Prostate gland (tissue), 2 donors: ENCODE measurements around the gene KIAA0513. TPM values are rescaled to one million over a fixed set of nuclear protein-coding genes. Genes with fewer than 3 reads are reported as not detected.

Experiments used
- DNase-seq: peaks from one replicate; pipeline ENCODE4 v3.0.0-alpha.2; 2019; ENCODE audit warnings: low spot score
- H3K27ac ChIP-seq, 2 donors: fragments of 200-600 bp; sonication (generic); 2 replicates each; pipeline ENCODE4 v1.5.1; 2017 to 2019
- H3K27me3 ChIP-seq: fragments of 200-600 bp; sonication (generic); replicated peaks from 2 replicates; pipeline ENCODE4 v1.5.1; 2019; ENCODE audit not compliant: insufficient read depth
- H3K36me3 ChIP-seq, 2 donors: fragments of 200-600 bp; sonication (generic); 1 replicate in 1 of 2; 2 replicates in 1 of 2; pipeline versions ENCODE4 v1.5.1 to v1.8.1; 2017 to 2019
- H3K4me1 ChIP-seq: fragments of 200-600 bp; sonication (generic); replicated peaks from 2 replicates; pipeline ENCODE4 v1.5.1; 2019
- H3K4me3 ChIP-seq, 2 donors: fragments of 200-600 bp; sonication (generic); 2 replicates each; pipeline ENCODE4 v1.5.1; 2017 to 2019
- H3K9me3 ChIP-seq: fragments of 200-600 bp; sonication (generic); 2 replicates; pipeline ENCODE4 v1.5.1; 2017
- POLR2A ChIP-seq: fragments of 450-650 bp; IDR thresholded peaks from one replicate; pipeline ENCODE4 v1.6.1; 2016; ENCODE audit warnings: antibody characterized with exemption, mild to moderate bottlenecking
- POLR2AphosphoS5 ChIP-seq: sonication (generic); formaldehyde crosslinking; IDR thresholded peaks from one replicate; pipeline ENCODE4 v1.6.1; 2017; ENCODE audit warnings: antibody characterized with exemption
- WGBS: methylation state at CpG from one replicate; pipeline ENCODE4 v1.1.5; 2018; 5-methylcytosine and 5-hydroxymethylcytosine counted together
- intact Hi-C: fragments of 100-400 bp; cut with DNase I; formaldehyde crosslinking; loops from one replicate; pipeline ENCODE4 v1.14.2; 2022
- total RNA-seq, 2 donors: library from RNA; depleted of rRNA; stranded (reverse); fragments of >200 nt; gene quantifications; one replicate each; pipeline ENCODE4 v1.1.0, GENCODE V29; 2016
- TF ChIP-seq, protein P1 (sequence below), 4 experiments: fragments of 200-600 bp in 2 of 4; fragments of 450-650 bp in 2 of 4; sonication (generic) in 2 of 4; IDR thresholded peaks; 1 replicate in 3 of 4; 2 replicates in 1 of 4; pipeline ENCODE4 v1.5.1; 2016 to 2019; ENCODE audit warnings: antibody characterized with exemption in 4 of 4, mild to moderate bottlenecking in 2 of 4, moderate library complexity in 2 of 4

KIAA0513 gene
- total RNA-seq, 2 donors from 2014 or later = 14.4 to 29.4 TPM

DNA sequence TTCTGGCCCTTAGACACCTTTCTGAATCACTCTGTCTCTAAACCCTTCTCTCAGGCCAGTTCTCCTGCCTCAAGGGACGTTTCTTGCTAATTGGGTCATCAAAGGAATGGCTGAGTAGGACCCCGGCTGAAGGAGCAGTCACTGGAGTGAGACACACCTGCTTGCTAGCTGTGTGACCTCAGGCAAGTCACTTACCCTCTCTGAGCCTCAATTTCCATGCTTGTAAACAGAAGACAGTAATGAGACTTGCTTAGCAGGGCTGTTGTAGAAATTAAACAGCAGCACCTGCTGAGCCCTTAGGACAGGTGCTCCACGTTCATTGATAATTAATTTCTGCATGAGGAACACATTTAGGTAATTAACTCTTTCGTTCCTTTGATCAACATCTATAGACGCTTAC is 77.9 kb downstream of the KIAA0513 start:
- Histone ChIP-seq H3K27me3 (no peaks in the 10 kb centered on the region), H3K4me1 (no peaks in the 10 kb centered on the region), H3K4me3 (no peak overlapping the region), H3K27ac (no peak overlapping the region), H3K9me3 (no peaks in the 10 kb centered on the region), H3K36me3 (no peaks in the 10 kb centered on the region)
- no peak for TF ChIP-seq POLR2A
- intact Hi-C loops = no loop called here
- no peak for DNase-seq
- WGBS = 78% methylated on average over 5 of the region's 5 CpGs

DNA sequence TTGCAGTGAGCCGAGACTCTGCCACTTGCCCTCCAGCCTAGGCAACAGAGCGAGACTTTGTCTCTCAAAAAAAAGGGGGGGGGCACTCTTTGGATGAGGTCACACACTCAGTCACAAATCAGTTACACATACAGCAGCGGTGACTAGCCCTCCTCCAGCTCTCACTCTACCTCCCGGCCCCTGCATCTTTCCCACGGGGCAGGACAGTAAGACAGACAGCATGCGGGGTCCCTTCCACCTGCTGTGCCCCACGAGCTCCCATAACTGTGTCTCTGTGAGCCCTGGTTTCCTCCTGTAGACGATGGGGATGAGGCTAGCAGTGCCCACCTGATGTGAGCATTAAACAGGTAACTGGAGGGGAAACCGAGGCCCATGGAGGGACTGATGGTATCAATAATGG is 79.5 kb downstream of the KIAA0513 start:
- WGBS = 84% methylated on average over 9 of the region's 9 CpGs
- no peaks in the 10 kb centered on the region for H3K27me3 ChIP-seq
- no peak for DNase-seq
- no peaks in the 10 kb centered on the region for H3K9me3 ChIP-seq
- TF ChIP-seq POLR2AphosphoS5 = no peak
- no peak overlapping the region for H3K27ac ChIP-seq
- no peak overlapping the region for H3K4me3 ChIP-seq
- H3K4me1 ChIP-seq = no peaks in the 10 kb centered on the region
- no peaks in the 10 kb centered on the region for H3K36me3 ChIP-seq
- intact Hi-C loops = no loop called here

DNA sequence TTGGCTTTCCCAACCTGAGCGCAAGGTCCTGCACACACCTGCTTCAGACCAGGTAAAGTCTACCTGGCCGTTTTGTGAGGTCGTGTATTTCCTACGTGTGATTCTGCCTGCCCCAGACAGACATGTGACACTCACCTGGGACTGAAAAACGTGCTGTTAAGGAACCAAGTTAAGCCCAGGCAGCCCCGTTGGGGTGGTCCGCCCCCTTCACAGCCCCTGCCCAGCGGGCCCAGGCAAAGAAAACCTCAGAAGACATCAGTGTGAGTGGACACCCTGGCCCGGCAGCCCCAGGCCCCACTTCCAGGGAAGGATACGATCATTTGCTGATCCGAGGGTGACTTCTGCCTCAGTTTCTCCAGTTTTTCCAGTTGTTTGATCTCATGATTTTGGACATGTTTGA is 79.9 kb downstream of the KIAA0513 start:
- no peak for DNase-seq
- no peak overlapping the region for H3K27ac ChIP-seq
- no peak overlapping the region for H3K4me3 ChIP-seq
- H3K36me3 ChIP-seq = no peaks in the 10 kb centered on the region
- no peaks in the 10 kb centered on the region for H3K9me3 ChIP-seq
- 84% methylated on average over 11 of the region's 11 CpGs for WGBS
- intact Hi-C loops = no loop called here
- H3K4me1 ChIP-seq = no peaks in the 10 kb centered on the region
- TF ChIP-seq, protein P1, sequence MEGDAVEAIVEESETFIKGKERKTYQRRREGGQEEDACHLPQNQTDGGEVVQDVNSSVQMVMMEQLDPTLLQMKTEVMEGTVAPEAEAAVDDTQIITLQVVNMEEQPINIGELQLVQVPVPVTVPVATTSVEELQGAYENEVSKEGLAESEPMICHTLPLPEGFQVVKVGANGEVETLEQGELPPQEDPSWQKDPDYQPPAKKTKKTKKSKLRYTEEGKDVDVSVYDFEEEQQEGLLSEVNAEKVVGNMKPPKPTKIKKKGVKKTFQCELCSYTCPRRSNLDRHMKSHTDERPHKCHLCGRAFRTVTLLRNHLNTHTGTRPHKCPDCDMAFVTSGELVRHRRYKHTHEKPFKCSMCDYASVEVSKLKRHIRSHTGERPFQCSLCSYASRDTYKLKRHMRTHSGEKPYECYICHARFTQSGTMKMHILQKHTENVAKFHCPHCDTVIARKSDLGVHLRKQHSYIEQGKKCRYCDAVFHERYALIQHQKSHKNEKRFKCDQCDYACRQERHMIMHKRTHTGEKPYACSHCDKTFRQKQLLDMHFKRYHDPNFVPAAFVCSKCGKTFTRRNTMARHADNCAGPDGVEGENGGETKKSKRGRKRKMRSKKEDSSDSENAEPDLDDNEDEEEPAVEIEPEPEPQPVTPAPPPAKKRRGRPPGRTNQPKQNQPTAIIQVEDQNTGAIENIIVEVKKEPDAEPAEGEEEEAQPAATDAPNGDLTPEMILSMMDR (IDR thresholded peaks at IDR 0.05) = no peak
- TF ChIP-seq POLR2AphosphoS5 = no peak
- no peak for TF ChIP-seq POLR2A
- no peaks in the 10 kb centered on the region for H3K27me3 ChIP-seq

DNA sequence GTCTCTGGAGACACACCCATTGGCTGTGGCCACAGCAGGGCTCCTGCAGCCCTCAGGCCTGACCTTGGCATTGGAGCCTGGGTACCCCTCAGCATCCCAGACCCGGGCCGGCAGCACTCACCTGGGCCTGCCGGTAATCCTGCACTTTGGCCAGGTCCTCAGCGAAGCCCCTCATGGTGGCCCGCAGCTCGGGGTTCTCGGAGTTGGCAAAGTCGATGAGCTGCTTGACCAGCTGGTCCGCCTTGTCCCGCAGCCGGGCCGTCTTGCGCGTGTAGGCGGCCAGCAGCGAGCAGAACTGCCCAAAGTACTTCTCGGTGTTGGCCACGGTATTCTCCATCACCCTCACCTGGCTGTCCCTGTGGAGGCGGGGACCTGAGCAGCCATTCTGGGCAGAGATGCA is 82.5 kb downstream of the KIAA0513 start:
- Histone ChIP-seq H3K36me3 (no peaks in the 10 kb centered on the region), H3K4me3 (no peak overlapping the region), H3K4me1 (no peaks in the 10 kb centered on the region), H3K27me3 (no peaks in the 10 kb centered on the region), H3K9me3 (no peaks in the 10 kb centered on the region), H3K27ac (no peak overlapping the region)
- TF ChIP-seq, protein P1 (IDR thresholded peaks at IDR 0.05) = no peak
- TF ChIP-seq POLR2AphosphoS5 (no peak), POLR2A (no peak)
- no peak for DNase-seq
- intact Hi-C loops = no loop called here
- WGBS = 94% methylated on average over 19 of the region's 19 CpGs

DNA sequence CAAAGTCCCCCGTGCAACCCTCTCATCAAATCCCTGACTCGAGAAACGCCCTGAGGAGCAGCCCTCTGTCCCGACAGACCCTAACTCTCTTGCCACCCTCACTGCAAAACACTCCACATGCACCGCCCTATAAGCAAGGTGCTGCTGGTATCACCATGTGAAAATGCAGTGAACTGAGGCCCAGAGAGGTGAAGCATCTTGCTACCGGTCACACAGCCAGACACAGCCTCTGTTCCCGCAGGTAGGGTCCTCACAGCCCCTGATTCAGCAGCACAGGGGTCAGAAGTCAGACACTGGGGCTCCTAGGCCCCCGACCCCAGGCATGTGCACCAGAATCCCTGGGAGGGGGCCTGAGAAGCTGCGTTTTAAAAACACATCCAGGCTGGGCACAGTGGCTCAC is 83.6 kb downstream of the KIAA0513 start:
- intact Hi-C loops = no loop called here
- Histone ChIP-seq H3K27ac (no peak overlapping the region), H3K9me3 (no peaks in the 10 kb centered on the region), H3K4me3 (no peak overlapping the region), H3K36me3 (no peaks in the 10 kb centered on the region), H3K27me3 (no peaks in the 10 kb centered on the region), H3K4me1 (no peaks in the 10 kb centered on the region)
- DNase-seq = no peak
- 93% methylated on average over 9 of the region's 9 CpGs for WGBS
- TF ChIP-seq POLR2AphosphoS5 = no peak
- TF ChIP-seq, protein P1 (IDR thresholded peaks at IDR 0.05) = no peak

DNA sequence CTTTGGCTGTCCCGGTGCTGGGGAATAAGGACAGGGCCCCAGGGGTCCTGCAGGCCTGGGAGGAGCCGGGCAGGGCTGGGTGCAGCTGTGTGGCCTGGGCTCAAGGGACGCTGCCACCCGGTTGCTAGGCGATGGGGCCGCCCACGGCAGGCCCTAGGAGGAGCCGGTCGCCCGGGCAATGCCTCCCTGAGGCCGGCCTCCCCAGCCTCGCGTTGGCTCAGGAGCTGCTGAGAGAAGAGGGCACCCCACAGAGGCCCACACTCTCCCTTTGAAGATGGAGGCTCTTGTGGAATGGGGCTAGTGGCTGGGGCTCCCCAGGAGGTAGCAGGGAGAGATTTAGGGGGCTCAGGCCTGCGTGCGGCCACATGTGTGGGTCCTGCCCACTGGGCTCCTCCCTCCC is 84.8 kb downstream of the KIAA0513 start, which contains the start of gene CIBAR2:
Gene CIBAR2, minus strand, starts transcription at position 109 of the 400 bp plus-strand sequence. CDS start 120 bp downstream, outside the sequence.
- Histone ChIP-seq H3K4me3 (no peak within 1 kb of the TSS), H3K27me3 (no peaks in the 10 kb centered on the region), H3K36me3 (no peaks in the 10 kb centered on the region), H3K9me3 (no peaks in the 10 kb centered on the region), H3K4me1 (no peaks in the 10 kb centered on the region), H3K27ac (no peak within 1 kb of the TSS)
- TF ChIP-seq POLR2AphosphoS5 (no peak), POLR2A (no peak)
- TF ChIP-seq, protein P1 (IDR thresholded peaks at IDR 0.05) = no peak
- WGBS = 71% methylated on average over 13 of the region's 15 CpGs
- intact Hi-C loops = no loop called here
- no peak for DNase-seq
